HEK293 (cell line): ENCODE results near the gene UBE4B.
A peak's percentile ranks its signal among the peaks of the same experiment; 100 is the strongest.

Source experiments
- CTCF ChIA-PET: fragments of 350-600 bp; formaldehyde crosslinking; extraction: SDS; loops from one replicate; lab custom pipeline; 2021; ENCODE audit warnings: antibody characterized with exemption; lab: Yijun Ruan, JAX
- POLR2A ChIA-PET: fragments of 300-600 bp; formaldehyde crosslinking; extraction: SDS; loops from one replicate; lab custom pipeline; 2020; ENCODE audit warnings: antibody characterized with exemption, inconsistent platforms; lab: Yijun Ruan, JAX
- H3K27ac ChIP-seq: fragments of 200-500 bp; sonication (Bioruptor generic); 2 replicates; pipeline ENCODE4 v1.5.1; 2014; ENCODE audit warnings: low read depth, low read length, control low read depth, inconsistent platforms; ENCODE audit errors: extremely low read depth
- H3K36me3 ChIP-seq, 2 experiments: fragments of 200-500 bp in 1 of 2; sonication (Bioruptor generic) in 1 of 2; 1 replicate in 1 of 2; 2 replicates in 1 of 2; pipeline ENCODE4 v1.5.1; 2014 to 2017; ENCODE audit warnings: inconsistent platforms in 2 of 2, low read length in 2 of 2; ENCODE audit not compliant: control insufficient read depth in 2 of 2, insufficient read depth in 1 of 2
- H3K4me1 ChIP-seq: fragments of 200-500 bp; sonication (Bioruptor generic); 2 replicates; pipeline ENCODE4 v1.5.1; 2014; ENCODE audit warnings: mild to moderate bottlenecking, low read length, inconsistent platforms; ENCODE audit not compliant: control insufficient read depth, insufficient read depth
- H3K4me3 ChIP-seq: 2 replicates; pipeline ENCODE4 v1.5.1; 2011; ENCODE audit warnings: low read depth, mild to moderate bottlenecking, control low read depth, low read length, moderate library complexity
- H3K9me3 ChIP-seq: fragments of 200-500 bp; sonication (Bioruptor generic); 2 replicates; pipeline ENCODE4 v1.5.1; 2014; ENCODE audit warnings: low read depth, low read length, inconsistent platforms; ENCODE audit not compliant: control insufficient read depth, insufficient read depth
- GLIS2 ChIP-seq: fragments of 450-650 bp; formaldehyde crosslinking; IDR thresholded peaks from 2 replicates; pipeline ENCODE4 v1.5.1; 2016; ENCODE audit warnings: missing biosample characterization, missing genetic modification characterization
- IKZF3 ChIP-seq: fragments of 450-650 bp; IDR thresholded peaks from 2 replicates; pipeline ENCODE4 v1.5.0; 2018; ENCODE audit warnings: missing biosample characterization, mild to moderate bottlenecking, missing genetic modification characterization, moderate library complexity
- KLF16 ChIP-seq: fragments of 450-650 bp; formaldehyde crosslinking; IDR thresholded peaks from 2 replicates; pipeline ENCODE4 v1.5.1; 2017; ENCODE audit warnings: missing biosample characterization, missing genetic modification characterization
- WT1 ChIP-seq: fragments of 450-650 bp; formaldehyde crosslinking; IDR thresholded peaks from 2 replicates; pipeline ENCODE4 v1.5.1; 2016; ENCODE audit warnings: missing biosample characterization, missing genetic modification characterization
- ZBTB17 ChIP-seq: fragments of 450-650 bp; formaldehyde crosslinking; IDR thresholded peaks from 2 replicates; pipeline ENCODE4 v1.5.1; 2016; ENCODE audit warnings: missing biosample characterization, missing genetic modification characterization
- ZBTB21 ChIP-seq: fragments of 450-650 bp; formaldehyde crosslinking; IDR thresholded peaks from 2 replicates; pipeline ENCODE4 v1.5.1; 2017; ENCODE audit warnings: missing biosample characterization, missing genetic modification characterization
- ZBTB26 ChIP-seq: fragments of 450-650 bp; formaldehyde crosslinking; optimal IDR thresholded peaks from 2 replicates; pipeline ENCODE3; 2016; ENCODE audit warnings: missing biosample characterization, mild to moderate bottlenecking, missing genetic modification characterization
- ZBTB8A ChIP-seq: fragments of 450-650 bp; formaldehyde crosslinking; IDR thresholded peaks from 2 replicates; pipeline ENCODE4 v1.5.1; 2016; ENCODE audit warnings: missing biosample characterization, missing genetic modification characterization
- ZNF169 ChIP-seq: fragments of 450-650 bp; formaldehyde crosslinking; IDR thresholded peaks from 2 replicates; pipeline ENCODE4 v1.5.1; 2016; ENCODE audit warnings: missing biosample characterization, missing genetic modification characterization
- ZNF223 ChIP-seq: fragments of 450-650 bp; formaldehyde crosslinking; IDR thresholded peaks from 2 replicates; pipeline ENCODE4 v1.5.1; 2016; ENCODE audit warnings: missing biosample characterization, missing genetic modification characterization
- ZNF335 ChIP-seq: fragments of 450-650 bp; formaldehyde crosslinking; conservative IDR thresholded peaks from 2 replicates; pipeline ENCODE4 v1.5.1; 2016; ENCODE audit warnings: missing biosample characterization, missing genetic modification characterization
- ZNF510 ChIP-seq: fragments of 450-650 bp; formaldehyde crosslinking; IDR thresholded peaks from 2 replicates; pipeline ENCODE4 v1.5.1; 2018; ENCODE audit warnings: mild to moderate bottlenecking, missing genetic modification characterization, missing biosample characterization; ENCODE audit not compliant: insufficient replicate concordance
- ZNF558 ChIP-seq: fragments of 450-650 bp; formaldehyde crosslinking; IDR thresholded peaks from 2 replicates; pipeline ENCODE4 v1.5.1; 2016; ENCODE audit warnings: missing biosample characterization, missing genetic modification characterization
- ZNF596 ChIP-seq: fragments of 450-650 bp; IDR thresholded peaks from 2 replicates; pipeline ENCODE4 v1.5.0; 2018; ENCODE audit warnings: missing biosample characterization, mild to moderate bottlenecking, missing genetic modification characterization, moderate library complexity
- ZNF600 ChIP-seq: fragments of 450-650 bp; formaldehyde crosslinking; IDR thresholded peaks from 2 replicates; pipeline ENCODE4 v1.5.1; 2016; ENCODE audit warnings: missing biosample characterization, missing genetic modification characterization
- ZNF629 ChIP-seq: fragments of 450-650 bp; formaldehyde crosslinking; IDR thresholded peaks from 2 replicates; pipeline ENCODE4 v1.5.1; 2017; ENCODE audit warnings: missing biosample characterization, missing genetic modification characterization
- ZNF76 ChIP-seq: fragments of 450-650 bp; formaldehyde crosslinking; IDR thresholded peaks from 2 replicates; pipeline ENCODE4; 2016; ENCODE audit warnings: low read depth, missing biosample characterization, missing genetic modification characterization, borderline replicate concordance
- TF ChIP-seq, protein P1 (sequence below): fragments of 450-650 bp; formaldehyde crosslinking; IDR thresholded peaks from 2 replicates; pipeline ENCODE4 v1.5.1; 2016; ENCODE audit warnings: missing biosample characterization, missing genetic modification characterization
- TF ChIP-seq, protein P2 (sequence below): fragments of 450-650 bp; formaldehyde crosslinking; IDR thresholded peaks from 2 replicates; pipeline ENCODE4 v1.5.1; 2016; ENCODE audit warnings: missing biosample characterization, missing genetic modification characterization
- TF ChIP-seq, protein P3 (sequence below): fragments of 450-650 bp; formaldehyde crosslinking; IDR thresholded peaks from 2 replicates; pipeline ENCODE4 v1.5.1; 2016; ENCODE audit warnings: missing biosample characterization, missing genetic modification characterization

The UBE4B gene

GRCh38 chr1:10210841-10211804 is 178.4 kb downstream of the UBE4B start (continued):
- TF ChIP-seq, protein P1, sequence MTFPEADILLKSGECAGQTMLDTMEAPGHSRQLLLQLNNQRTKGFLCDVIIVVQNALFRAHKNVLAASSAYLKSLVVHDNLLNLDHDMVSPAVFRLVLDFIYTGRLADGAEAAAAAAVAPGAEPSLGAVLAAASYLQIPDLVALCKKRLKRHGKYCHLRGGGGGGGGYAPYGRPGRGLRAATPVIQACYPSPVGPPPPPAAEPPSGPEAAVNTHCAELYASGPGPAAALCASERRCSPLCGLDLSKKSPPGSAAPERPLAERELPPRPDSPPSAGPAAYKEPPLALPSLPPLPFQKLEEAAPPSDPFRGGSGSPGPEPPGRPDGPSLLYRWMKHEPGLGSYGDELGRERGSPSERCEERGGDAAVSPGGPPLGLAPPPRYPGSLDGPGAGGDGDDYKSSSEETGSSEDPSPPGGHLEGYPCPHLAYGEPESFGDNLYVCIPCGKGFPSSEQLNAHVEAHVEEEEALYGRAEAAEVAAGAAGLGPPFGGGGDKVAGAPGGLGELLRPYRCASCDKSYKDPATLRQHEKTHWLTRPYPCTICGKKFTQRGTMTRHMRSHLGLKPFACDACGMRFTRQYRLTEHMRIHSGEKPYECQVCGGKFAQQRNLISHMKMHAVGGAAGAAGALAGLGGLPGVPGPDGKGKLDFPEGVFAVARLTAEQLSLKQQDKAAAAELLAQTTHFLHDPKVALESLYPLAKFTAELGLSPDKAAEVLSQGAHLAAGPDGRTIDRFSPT (tag by site-specific recombination), result peak; percentile 91
- TF ChIP-seq ZNF596 (tag by site-specific recombination), result no peak
- peak; percentile 54 for TF ChIP-seq ZBTB26 (tag by site-specific recombination)
- TF ChIP-seq ZNF629 (tag by site-specific recombination), result peak; percentile 25; the same call in 1 of the 2 replicates
- 0 out of 2 replicates have a peak, but pooled peaks have one; percentile 11 for TF ChIP-seq ZNF223
- peak; percentile 69 for TF ChIP-seq KLF16 (tag by site-specific recombination)
- TF ChIP-seq, protein P2, sequence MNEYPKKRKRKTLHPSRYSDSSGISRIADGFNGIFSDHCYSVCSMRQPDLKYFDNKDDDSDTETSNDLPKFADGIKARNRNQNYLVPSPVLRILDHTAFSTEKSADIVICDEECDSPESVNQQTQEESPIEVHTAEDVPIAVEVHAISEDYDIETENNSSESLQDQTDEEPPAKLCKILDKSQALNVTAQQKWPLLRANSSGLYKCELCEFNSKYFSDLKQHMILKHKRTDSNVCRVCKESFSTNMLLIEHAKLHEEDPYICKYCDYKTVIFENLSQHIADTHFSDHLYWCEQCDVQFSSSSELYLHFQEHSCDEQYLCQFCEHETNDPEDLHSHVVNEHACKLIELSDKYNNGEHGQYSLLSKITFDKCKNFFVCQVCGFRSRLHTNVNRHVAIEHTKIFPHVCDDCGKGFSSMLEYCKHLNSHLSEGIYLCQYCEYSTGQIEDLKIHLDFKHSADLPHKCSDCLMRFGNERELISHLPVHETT (tag by site-specific recombination), result no peak
- peak; percentile 34; the same call in 1 of the 2 replicates for TF ChIP-seq WT1 (tag by site-specific recombination)
- peak; percentile 41; the same call in 1 of the 2 replicates for TF ChIP-seq ZNF76 (tag by site-specific recombination)
- TF ChIP-seq GLIS2 (tag by site-specific recombination), result peak; percentile 76
- peak; percentile 67 for TF ChIP-seq IKZF3 (tag by site-specific recombination)
- TF ChIP-seq, protein P3, sequence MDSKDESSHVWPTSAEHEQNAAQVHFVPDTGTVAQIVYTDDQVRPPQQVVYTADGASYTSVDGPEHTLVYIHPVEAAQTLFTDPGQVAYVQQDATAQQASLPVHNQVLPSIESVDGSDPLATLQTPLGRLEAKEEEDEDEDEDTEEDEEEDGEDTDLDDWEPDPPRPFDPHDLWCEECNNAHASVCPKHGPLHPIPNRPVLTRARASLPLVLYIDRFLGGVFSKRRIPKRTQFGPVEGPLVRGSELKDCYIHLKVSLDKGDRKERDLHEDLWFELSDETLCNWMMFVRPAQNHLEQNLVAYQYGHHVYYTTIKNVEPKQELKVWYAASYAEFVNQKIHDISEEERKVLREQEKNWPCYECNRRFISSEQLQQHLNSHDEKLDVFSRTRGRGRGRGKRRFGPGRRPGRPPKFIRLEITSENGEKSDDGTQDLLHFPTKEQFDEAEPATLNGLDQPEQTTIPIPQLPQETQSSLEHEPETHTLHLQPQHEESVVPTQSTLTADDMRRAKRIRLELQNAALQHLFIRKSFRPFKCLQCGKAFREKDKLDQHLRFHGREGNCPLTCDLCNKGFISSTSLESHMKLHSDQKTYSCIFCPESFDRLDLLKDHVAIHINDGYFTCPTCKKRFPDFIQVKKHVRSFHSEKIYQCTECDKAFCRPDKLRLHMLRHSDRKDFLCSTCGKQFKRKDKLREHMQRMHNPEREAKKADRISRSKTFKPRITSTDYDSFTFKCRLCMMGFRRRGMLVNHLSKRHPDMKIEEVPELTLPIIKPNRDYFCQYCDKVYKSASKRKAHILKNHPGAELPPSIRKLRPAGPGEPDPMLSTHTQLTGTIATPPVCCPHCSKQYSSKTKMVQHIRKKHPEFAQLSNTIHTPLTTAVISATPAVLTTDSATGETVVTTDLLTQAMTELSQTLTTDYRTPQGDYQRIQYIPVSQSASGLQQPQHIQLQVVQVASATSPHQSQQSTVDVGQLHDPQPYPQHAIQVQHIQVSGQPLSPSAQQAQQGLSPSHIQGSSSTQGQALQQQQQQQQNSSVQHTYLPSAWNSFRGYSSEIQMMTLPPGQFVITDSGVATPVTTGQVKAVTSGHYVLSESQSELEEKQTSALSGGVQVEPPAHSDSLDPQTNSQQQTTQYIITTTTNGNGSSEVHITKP, result peak; percentile 64
- TF ChIP-seq ZBTB21 (tag by site-specific recombination), result no peak; the same call in 1 of the 2 replicates
- peak; percentile 75; the same call in 1 of the 2 replicates for TF ChIP-seq ZBTB8A (tag by site-specific recombination)
- TF ChIP-seq ZNF335 (tag by site-specific recombination), result peak; percentile 94

DNA sequence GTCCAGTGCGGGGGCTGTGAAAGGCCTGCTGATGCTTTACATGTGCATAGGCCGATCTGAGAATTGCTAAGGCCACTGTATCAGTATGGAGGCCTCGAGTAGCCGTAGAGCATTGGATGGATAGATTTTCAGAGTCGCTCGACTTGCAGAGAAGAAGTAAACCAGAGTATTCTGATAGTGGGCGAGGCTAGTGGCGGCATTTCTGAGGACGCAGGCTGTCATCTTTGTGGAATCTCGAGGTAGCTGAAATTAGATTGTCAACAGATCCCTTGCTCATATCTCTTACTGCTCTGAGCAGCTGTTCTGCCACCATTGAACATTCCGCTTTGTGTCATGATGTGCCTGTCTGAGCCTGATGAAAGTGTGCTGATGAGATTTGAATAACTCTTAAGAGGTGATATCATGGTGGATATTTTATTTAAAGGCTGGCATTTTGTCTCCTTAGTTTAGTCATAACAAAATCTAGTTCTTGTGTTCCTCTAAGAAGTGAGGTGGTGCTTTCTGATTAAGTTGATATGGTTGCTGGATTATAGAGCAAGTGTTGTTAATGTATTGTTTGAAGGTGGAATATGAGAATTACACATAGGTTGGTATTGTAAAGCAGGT is 179.2 kb downstream of the UBE4B start:
- TF ChIP-seq ZBTB17, result 0 out of 2 replicates have a peak, but pooled peaks have one; percentile 18
- no peak for TF ChIP-seq ZNF510 (tag by site-specific recombination)
- peak; percentile 90 for TF ChIP-seq ZNF600 (tag by site-specific recombination)
- TF ChIP-seq ZNF169 (tag by site-specific recombination), result no peak
- no peak for TF ChIP-seq ZNF558
- H3K36me3 ChIP-seq, result no peaks in the 10 kb centered on the region; a peak in 1 of 3 replicates
- peak overlapping the region; percentile 90 for H3K27ac ChIP-seq
- peak overlapping the region; percentile 96 for H3K4me3 ChIP-seq
- no peaks in the 10 kb centered on the region for H3K9me3 ChIP-seq
- CTCF ChIA-PET, result no interaction called here
- peaks cover 14% of the 10 kb centered on the region for H3K4me1 ChIP-seq
- POLR2A ChIA-PET, result interaction anchor here (0.6 to 1.0 kb wide), 6 partner anchors 14 to 1029 kb away, joined by 3 to 5 read pairs (median 3); partner anchors contain the start of genes LZIC and NMNAT1
